Smooth muscle cell (in vitro differentiated cells): Measurements from ENCODE around the gene FMNL3. TPM values are rescaled to one million over a fixed set of nuclear protein-coding genes. Genes with fewer than 3 reads are reported as not detected.
"Not testable (repeated sequence)": the region's sequence is repeated elsewhere in the genome, so short reads cannot be mapped to it uniquely, and the experiment has no call there.

Source experiments
- DNase-seq: peaks from one replicate; lab custom pipeline; 2025; ENCODE audit not compliant: unreplicated experiment; lab: John Stamatoyannopoulos, UW
- H2AFZ ChIP-seq: fragments of 200-600 bp; sonication (generic); 2 replicates; pipeline ENCODE4 v1.6.0; 2016; ENCODE audit warnings: antibody characterized with exemption, low read depth, mild to moderate bottlenecking
- H3F3A ChIP-seq: fragments of 200-600 bp; sonication (generic); 2 replicates; pipeline ENCODE4 v1.6.0; 2017; ENCODE audit warnings: antibody characterized with exemption, low read depth
- H3K27ac ChIP-seq: fragments of 200-600 bp; sonication (generic); 2 replicates; pipeline ENCODE4 v1.5.1; 2016; ENCODE audit warnings: low read depth, mild to moderate bottlenecking
- H3K27me3 ChIP-seq: fragments of 200-600 bp; sonication (generic); 2 replicates; pipeline ENCODE4 v1.6.1; 2016; ENCODE audit warnings: low read depth, mild to moderate bottlenecking
- H3K36me3 ChIP-seq: fragments of 200-600 bp; sonication (generic); 2 replicates; pipeline ENCODE4 v1.5.1; 2016; ENCODE audit warnings: low read depth
- H3K4me1 ChIP-seq: fragments of 200-600 bp; sonication (generic); 2 replicates; pipeline ENCODE4 v1.5.1; 2016; ENCODE audit warnings: low read depth
- H3K4me2 ChIP-seq: fragments of 200-600 bp; sonication (generic); 2 replicates; pipeline ENCODE4 v1.6.0; 2016; ENCODE audit warnings: mild to moderate bottlenecking
- H3K4me3 ChIP-seq: fragments of 200-600 bp; sonication (generic); 2 replicates; pipeline ENCODE4 v1.5.1; 2016; ENCODE audit warnings: mild to moderate bottlenecking
- H3K79me2 ChIP-seq: fragments of 200-600 bp; sonication (generic); 2 replicates; pipeline ENCODE4 v1.6.0; 2016; ENCODE audit warnings: low read depth, mild to moderate bottlenecking
- H3K9ac ChIP-seq: fragments of 200-600 bp; sonication (generic); 2 replicates; pipeline ENCODE4 v1.6.0; 2016; ENCODE audit warnings: low read depth
- H3K9me3 ChIP-seq: fragments of 200-600 bp; sonication (generic); replicated peaks from 2 replicates; pipeline ENCODE4 v1.5.1; 2016; ENCODE audit warnings: low read depth
- H4K20me1 ChIP-seq: fragments of 200-600 bp; sonication (generic); 2 replicates; pipeline ENCODE4 v1.6.0; 2016; ENCODE audit warnings: low read depth
- WGBS: methylation state at CpG from one replicate; pipeline ENCODE4 v1.1.7; 2016; ENCODE audit warnings: low lambda C conversion rate; 5-methylcytosine and 5-hydroxymethylcytosine counted together
- polyA plus RNA-seq: library from polyadenylated mRNA; unstranded; fragments of >200 nt; fragmentation: Nextera tagmentation; extraction: Ambion mirVana; gene quantifications from 2 replicates; pipeline ENCODE4 v1.2.1, GENCODE V29; 2016
- total RNA-seq: library from RNA; depleted of rRNA; stranded (reverse); fragments of >200 nt; gene quantifications from 2 replicates; pipeline ENCODE4 v1.2.3, GENCODE V29; 2014
- TF ChIP-seq, protein P1 (sequence below): fragments of 200-600 bp; sonication (generic); IDR thresholded peaks from 2 replicates; pipeline ENCODE4 v1.5.1; 2017; ENCODE audit warnings: borderline replicate concordance, mild to moderate bottlenecking, antibody characterized with exemption; ENCODE audit not compliant: insufficient read depth, poor library complexity, severe bottlenecking

Gene FMNL3
- total and polyA plus RNA-seq, 2 experiments from 2014 or later = 18.3 to 21.7 TPM

DNA sequence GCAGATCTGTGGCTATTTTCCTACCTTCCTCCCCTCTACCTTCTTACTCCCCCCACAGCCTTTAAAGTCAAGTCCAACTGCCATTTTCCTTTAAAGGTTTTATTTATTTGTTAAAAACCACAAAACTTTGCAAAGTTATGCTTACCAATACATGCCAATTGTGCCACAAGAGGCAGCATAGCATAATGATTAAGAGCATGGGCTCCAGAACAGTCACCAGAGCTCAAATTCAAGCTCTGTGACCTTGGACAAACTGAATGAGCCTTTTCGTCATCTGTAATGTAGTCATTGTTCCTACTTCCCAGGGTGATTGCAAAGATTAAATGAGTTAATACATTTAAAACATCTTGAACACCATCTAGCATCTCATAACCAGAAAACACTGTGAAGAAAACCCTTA is 13.0 kb upstream of the FMNL3 start:
- Histone ChIP-seq H3K4me3 (no peak overlapping the region), H3K36me3 (no peaks in the 10 kb centered on the region), H2AFZ (no peak overlapping the region), H3K4me2 (no peak overlapping the region), H3K27me3 (peaks cover 3% of the 10 kb centered on the region), H3K27ac (no peak overlapping the region), H3F3A (no peaks in the 10 kb centered on the region), H3K79me2 (no peaks in the 10 kb centered on the region), H3K4me1 (no peaks in the 10 kb centered on the region), H3K9ac (no peak overlapping the region), H3K9me3 (no peaks in the 10 kb centered on the region), H4K20me1 (no peaks in the 10 kb centered on the region)
- DNase-seq = no peak
- TF ChIP-seq, protein P1, sequence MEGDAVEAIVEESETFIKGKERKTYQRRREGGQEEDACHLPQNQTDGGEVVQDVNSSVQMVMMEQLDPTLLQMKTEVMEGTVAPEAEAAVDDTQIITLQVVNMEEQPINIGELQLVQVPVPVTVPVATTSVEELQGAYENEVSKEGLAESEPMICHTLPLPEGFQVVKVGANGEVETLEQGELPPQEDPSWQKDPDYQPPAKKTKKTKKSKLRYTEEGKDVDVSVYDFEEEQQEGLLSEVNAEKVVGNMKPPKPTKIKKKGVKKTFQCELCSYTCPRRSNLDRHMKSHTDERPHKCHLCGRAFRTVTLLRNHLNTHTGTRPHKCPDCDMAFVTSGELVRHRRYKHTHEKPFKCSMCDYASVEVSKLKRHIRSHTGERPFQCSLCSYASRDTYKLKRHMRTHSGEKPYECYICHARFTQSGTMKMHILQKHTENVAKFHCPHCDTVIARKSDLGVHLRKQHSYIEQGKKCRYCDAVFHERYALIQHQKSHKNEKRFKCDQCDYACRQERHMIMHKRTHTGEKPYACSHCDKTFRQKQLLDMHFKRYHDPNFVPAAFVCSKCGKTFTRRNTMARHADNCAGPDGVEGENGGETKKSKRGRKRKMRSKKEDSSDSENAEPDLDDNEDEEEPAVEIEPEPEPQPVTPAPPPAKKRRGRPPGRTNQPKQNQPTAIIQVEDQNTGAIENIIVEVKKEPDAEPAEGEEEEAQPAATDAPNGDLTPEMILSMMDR = no peak
- 93% methylated on average over 1 of the region's 1 CpG for WGBS

DNA sequence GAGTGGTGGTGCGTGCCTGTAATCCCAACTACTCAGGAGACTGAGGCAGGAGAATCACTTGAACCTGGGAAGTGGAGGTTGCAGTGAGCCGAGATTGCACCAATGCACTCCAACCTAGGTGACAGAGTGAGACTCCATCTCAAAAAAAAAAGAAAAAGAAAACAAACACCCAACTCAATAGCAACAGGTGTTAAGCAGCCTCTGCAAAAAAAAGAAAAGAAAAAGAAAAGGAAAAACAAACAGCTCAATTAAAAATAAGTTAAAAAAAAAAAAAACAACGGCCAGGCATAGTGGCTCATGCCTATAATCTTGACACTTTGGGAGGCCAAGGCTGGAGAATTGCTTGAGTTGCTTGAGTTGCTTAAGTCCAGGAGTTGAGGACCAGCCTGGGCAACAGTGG is 10.6 kb upstream of the FMNL3 start:
- not testable (repeated sequence) for DNase-seq, H3K9ac ChIP-seq, H4K20me1 ChIP-seq, H3K4me2 ChIP-seq, H3K36me3 ChIP-seq, H3F3A ChIP-seq, H3K27me3 ChIP-seq, H3K4me3 ChIP-seq, H3K27ac ChIP-seq, H3K4me1 ChIP-seq, H3K9me3 ChIP-seq, H3K79me2 ChIP-seq, H2AFZ ChIP-seq
- 92% methylated on average over 3 of the region's 3 CpGs for WGBS

DNA sequence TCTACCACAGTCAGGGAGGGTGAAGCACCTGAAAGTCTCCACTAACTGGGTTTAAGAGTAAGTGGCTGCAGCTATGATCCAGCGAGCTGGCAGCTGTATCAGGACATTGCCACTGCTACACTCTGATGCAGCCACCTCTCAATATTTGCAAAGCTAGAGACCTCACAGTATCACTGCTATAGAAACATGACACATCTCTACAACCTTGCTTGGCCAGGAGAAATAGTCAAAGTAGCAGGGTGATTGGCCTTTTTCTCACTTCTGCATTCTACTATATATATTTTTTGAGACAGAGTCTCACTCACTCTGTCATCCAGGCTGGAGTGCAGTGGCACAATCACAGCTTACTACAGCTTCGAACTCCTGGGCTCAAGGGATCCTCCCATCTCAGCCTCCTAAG is 9.3 kb upstream of the FMNL3 start:
- Histone ChIP-seq H3K36me3 (no peaks in the 10 kb centered on the region), H3F3A (no peaks in the 10 kb centered on the region), H2AFZ (no peak overlapping the region), H3K4me1 (no peaks in the 10 kb centered on the region), H3K9me3 (no peaks in the 10 kb centered on the region), H3K4me3 (no peak overlapping the region), H4K20me1 (no peaks in the 10 kb centered on the region), H3K9ac (no peak overlapping the region), H3K27ac (no peak overlapping the region), H3K79me2 (no peaks in the 10 kb centered on the region), H3K27me3 (peaks cover 3% of the 10 kb centered on the region), H3K4me2 (no peak overlapping the region)
- TF ChIP-seq, protein P1 = no peak
- WGBS = 65% methylated on average over 2 of the region's 2 CpGs
- DNase-seq = no peak

DNA sequence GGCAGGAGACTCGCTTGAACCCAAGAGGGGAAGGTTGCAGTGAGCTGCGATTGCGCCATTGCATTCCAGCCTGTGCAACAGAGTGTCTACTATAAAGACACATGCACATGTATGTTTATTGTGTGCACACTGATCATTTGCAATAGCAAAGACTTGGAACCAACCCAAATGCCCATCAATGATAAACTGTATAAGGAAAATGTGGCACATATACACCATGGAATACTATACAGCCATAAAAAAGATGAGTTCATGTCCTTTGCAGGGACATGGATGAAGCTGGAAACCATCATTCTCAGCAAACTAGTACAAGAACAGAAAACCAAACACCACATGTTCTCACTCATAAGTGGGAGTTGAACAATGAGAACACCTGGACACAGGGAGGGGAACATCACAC is 6.7 kb upstream of the FMNL3 start:
- not testable (repeated sequence) for H3K4me1 ChIP-seq, H3K27me3 ChIP-seq, H3K79me2 ChIP-seq, H4K20me1 ChIP-seq, H3K4me2 ChIP-seq, DNase-seq, H3K9me3 ChIP-seq, H3K4me3 ChIP-seq, H3K27ac ChIP-seq, H3F3A ChIP-seq, H3K36me3 ChIP-seq, H3K9ac ChIP-seq, H2AFZ ChIP-seq
- WGBS = 94% methylated on average over 3 of the region's 3 CpGs

DNA sequence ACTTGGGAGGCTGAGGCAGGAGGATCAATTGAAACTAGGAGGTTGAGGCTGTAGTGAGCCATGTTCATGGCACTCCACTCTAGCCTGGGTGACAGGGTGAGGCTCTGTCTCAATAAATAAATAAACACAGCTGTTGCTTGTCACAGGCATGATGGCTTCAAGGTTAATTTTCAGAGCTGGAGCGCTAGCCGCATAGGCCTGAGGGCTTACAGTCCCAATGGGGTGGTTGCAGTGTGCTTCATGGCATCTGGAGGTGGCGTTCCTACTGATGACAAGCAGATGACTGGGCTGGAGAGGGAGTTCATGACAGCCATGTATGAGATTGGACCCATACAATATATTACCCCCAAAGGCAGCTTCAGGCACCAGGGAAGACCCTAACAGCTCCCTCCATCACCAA is 1.6 kb upstream of the FMNL3 start:
- peaks cover 12% of the 10 kb centered on the region for H3F3A ChIP-seq
- no peak for DNase-seq
- no peak overlapping the region for H2AFZ ChIP-seq
- H3K4me1 ChIP-seq = peaks cover 15% of the 10 kb centered on the region
- H3K27ac ChIP-seq = no peak overlapping the region
- H3K9ac ChIP-seq = no peak overlapping the region
- WGBS = 93% methylated on average over 3 of the region's 3 CpGs
- TF ChIP-seq, protein P1 = no peak
- H3K79me2 ChIP-seq = peaks cover 13% of the 10 kb centered on the region
- no peaks in the 10 kb centered on the region for H3K9me3 ChIP-seq
- no peak overlapping the region for H3K4me2 ChIP-seq
- H3K27me3 ChIP-seq = no peaks in the 10 kb centered on the region
- no peak overlapping the region for H3K4me3 ChIP-seq
- no peaks in the 10 kb centered on the region for H3K36me3 ChIP-seq
- H4K20me1 ChIP-seq = peaks cover 9% of the 10 kb centered on the region
